Astrocyte of the cerebellum (primary cell): Measurements from ENCODE around the gene IMMP2L.

Experiments used
- DNase-seq: peaks from one replicate; pipeline ENCODE4 v3.0.0-alpha.2; 2011; ENCODE audit warnings: low read depth
- H3K4me3 ChIP-seq: 2 replicates; pipeline ENCODE4 v1.5.1; 2011; ENCODE audit warnings: mild to moderate bottlenecking, low read depth, low read length, moderate library complexity
- in situ Hi-C: cut with HindIII; loops from 2 replicates; pipeline ENCODE4 v1.10.0; 2017; ENCODE audit warnings: low sequenced_read_pairs
- TF ChIP-seq, protein P1 (sequence below): IDR thresholded peaks from 2 replicates; pipeline ENCODE4 v1.5.1; 2012; ENCODE audit warnings: low read length, low read depth, moderate library complexity, mild to moderate bottlenecking; ENCODE audit errors: missing control alignments

The IMMP2L gene

DNA sequence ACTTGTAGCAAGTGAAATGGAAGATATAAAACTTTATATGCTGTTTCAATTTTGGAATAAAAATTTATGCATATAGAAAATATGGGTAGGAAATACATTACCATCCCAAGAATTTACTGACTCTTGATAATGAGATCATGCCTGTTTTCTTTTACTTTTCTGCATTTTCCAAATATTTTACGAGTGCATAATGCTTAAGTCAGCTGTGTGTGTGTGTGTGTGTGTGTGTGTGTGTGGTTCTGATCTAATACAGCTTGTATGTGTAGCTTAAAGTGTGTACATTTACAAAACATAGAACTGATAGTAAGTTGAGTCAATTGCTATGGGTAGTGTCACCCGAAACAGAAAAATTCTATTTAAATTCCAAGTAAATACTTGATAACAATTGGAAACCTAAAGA, 787.2 kb downstream of the IMMP2L start:
- TF ChIP-seq, protein P1, sequence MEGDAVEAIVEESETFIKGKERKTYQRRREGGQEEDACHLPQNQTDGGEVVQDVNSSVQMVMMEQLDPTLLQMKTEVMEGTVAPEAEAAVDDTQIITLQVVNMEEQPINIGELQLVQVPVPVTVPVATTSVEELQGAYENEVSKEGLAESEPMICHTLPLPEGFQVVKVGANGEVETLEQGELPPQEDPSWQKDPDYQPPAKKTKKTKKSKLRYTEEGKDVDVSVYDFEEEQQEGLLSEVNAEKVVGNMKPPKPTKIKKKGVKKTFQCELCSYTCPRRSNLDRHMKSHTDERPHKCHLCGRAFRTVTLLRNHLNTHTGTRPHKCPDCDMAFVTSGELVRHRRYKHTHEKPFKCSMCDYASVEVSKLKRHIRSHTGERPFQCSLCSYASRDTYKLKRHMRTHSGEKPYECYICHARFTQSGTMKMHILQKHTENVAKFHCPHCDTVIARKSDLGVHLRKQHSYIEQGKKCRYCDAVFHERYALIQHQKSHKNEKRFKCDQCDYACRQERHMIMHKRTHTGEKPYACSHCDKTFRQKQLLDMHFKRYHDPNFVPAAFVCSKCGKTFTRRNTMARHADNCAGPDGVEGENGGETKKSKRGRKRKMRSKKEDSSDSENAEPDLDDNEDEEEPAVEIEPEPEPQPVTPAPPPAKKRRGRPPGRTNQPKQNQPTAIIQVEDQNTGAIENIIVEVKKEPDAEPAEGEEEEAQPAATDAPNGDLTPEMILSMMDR = no peak
- DNase-seq = no peak
- no peak overlapping the region for H3K4me3 ChIP-seq
- in situ Hi-C loops = no loop called here

DNA sequence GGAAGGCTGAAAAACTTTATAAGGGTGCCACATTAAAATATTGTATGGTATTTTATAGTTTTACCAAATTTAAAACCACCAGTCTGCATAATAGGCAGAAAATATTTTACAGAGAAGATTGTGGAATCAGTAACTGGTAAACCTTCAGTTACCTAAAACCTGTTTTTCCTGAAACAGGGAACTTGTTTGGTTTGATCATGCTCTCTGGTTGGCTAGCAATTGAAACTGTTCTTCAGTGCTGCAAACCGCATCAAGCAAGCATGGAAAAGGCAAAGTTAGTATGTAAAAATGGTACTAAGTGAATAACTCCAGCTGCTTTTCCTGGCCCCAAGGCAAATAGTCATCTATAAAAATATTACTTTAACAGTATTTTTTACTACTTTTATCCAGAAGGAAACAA, 788.2 kb downstream of the IMMP2L start:
- in situ Hi-C loops = no loop called here
- DNase-seq = no peak
- no peak overlapping the region for H3K4me3 ChIP-seq
- TF ChIP-seq, protein P1 = no peak

DNA sequence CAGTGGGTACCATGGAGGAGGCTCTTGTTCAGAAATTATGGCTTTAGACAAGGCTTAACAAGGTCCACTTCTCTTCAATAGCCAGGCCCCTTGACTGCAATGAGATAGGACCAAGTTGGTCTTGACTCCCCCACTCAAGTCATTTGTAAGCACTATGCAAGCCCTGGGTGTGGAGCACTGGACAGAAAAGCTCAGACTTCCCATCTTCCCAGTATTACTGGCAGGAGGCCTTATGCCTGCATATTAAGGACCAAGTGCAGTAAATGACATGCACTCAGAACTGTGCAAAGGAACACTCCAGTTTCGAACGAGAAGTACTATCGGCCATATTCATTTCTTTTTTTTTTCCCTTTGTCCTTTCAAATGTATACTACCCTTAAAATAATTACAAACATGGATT, 789.7 kb downstream of the IMMP2L start:
- DNase-seq = no peak
- in situ Hi-C loops = no loop called here
- TF ChIP-seq, protein P1 = no peak
- no peak overlapping the region for H3K4me3 ChIP-seq

DNA sequence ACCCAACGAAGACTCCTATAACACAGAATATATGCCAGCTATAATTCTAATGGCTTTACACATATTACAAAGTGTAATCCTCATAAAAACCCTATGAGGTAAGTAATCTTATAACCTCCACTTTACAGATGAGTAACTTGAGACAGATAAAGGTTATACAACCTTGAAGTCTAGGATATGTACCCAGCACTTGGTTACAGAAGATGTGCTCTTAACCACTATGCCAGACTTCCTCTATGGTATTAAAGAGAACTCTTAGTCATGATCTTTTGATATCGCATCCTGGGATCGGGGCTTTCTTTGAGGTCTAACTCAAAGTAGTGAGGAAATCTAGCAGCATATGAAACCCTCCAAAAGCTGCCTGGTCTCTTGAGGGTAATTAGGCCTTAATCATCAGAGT, 790.6 kb downstream of the IMMP2L start:
- no peak for DNase-seq
- no peak overlapping the region for H3K4me3 ChIP-seq
- in situ Hi-C loops = no loop called here
- TF ChIP-seq, protein P1 = no peak

DNA sequence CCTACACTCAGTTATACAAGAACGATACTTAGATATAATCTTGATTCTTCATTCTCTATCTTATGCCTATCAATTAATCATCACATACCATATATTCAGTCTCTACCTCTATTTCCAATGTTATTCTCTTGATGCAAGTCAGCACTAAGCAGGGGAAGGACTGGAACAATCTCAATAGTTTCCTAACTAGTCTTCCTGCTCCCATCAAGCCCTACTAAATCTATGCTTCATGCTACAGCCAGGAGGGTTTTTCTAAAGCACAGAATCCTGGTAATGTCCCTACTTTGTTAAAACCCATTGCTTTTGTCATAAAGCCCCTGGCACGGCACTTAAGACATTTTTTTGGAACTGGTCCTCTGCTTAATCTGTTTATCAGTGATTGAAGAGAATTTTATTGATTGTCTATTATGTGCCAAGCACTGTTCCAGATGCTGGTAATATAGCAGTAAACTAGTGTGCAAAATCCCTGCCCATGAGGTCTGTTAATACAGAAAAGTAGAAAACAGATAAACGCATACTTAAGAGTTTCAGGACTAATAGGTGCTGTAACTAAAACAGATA, 794.7 kb downstream of the IMMP2L start:
- DNase-seq = no peak
- no peak overlapping the region for H3K4me3 ChIP-seq
- TF ChIP-seq, protein P1 = no peak
- in situ Hi-C loops = no loop called here

DNA sequence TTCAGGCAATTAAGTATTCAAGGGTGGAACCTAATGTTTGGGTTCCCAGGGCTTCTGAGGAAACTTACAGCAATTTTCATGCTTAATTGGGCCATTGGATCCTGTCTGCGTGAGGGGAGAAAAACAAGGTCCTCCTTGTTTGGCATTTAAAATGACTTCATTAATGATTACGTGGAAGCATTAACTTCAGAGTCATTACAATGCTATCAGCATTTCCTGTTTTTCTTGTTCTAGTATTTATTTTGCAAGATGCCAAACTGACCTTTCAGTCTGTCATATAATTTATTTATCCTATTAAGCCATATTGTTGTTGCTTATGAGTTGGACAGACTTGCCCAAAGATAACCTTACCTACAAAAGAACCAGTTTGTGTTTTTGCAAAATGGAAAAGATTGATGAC, 795.4 kb downstream of the IMMP2L start:
- TF ChIP-seq, protein P1 = no peak
- DNase-seq = no peak
- in situ Hi-C loops = no loop called here
- no peak overlapping the region for H3K4me3 ChIP-seq
